Mesenchymal stem cell (in vitro differentiated cells and primary cell): ENCODE measurements around the gene ACOX3.

Experiments
- DNase-seq: peaks from one replicate; pipeline ENCODE4 v3.0.0-alpha.2; 2013
- H2AFZ ChIP-seq: one replicate; pipeline ENCODE4 v1.6.1; 2013; ENCODE audit warnings: low read depth, mild to moderate bottlenecking, control low read depth, inconsistent platforms, low read length, moderate library complexity
- H2AK5ac ChIP-seq: 2 replicates; pipeline ENCODE4 v1.6.1; 2013; ENCODE audit warnings: low read length, moderate library complexity, mild to moderate bottlenecking, inconsistent platforms; ENCODE audit not compliant: severe bottlenecking
- H2BK120ac ChIP-seq: one replicate; pipeline ENCODE4 v1.6.1; 2013; ENCODE audit warnings: low read depth, mild to moderate bottlenecking, inconsistent platforms, low read length, moderate library complexity
- H2BK12ac ChIP-seq, 2 experiments: one replicate each; pipeline ENCODE4 v1.6.1; 2013; ENCODE audit warnings: inconsistent platforms in 2 of 2, low read length in 2 of 2, mild to moderate bottlenecking in 2 of 2, moderate library complexity in 2 of 2, control low read depth in 1 of 2
- H2BK15ac ChIP-seq: one replicate; pipeline ENCODE4 v1.6.1; 2013; ENCODE audit warnings: mild to moderate bottlenecking, low read depth, inconsistent platforms; ENCODE audit not compliant: poor library complexity, severe bottlenecking
- H2BK5ac ChIP-seq: 2 replicates; pipeline ENCODE4 v1.6.1; 2013; ENCODE audit warnings: low read depth, mild to moderate bottlenecking, low read length, control low read depth, inconsistent platforms; ENCODE audit not compliant: poor library complexity, severe bottlenecking
- H3K14ac ChIP-seq, 2 experiments: one replicate each; pipeline ENCODE4 v1.6.1; 2013; ENCODE audit warnings: inconsistent platforms in 2 of 2, low read length in 2 of 2, control low read depth in 1 of 2, mild to moderate bottlenecking in 1 of 2, moderate library complexity in 1 of 2
- H3K18ac ChIP-seq, 2 experiments: one replicate each; pipeline ENCODE4 v1.6.1; 2013; ENCODE audit warnings: inconsistent platforms in 2 of 2, low read length in 2 of 2, control low read depth in 1 of 2, low read depth in 1 of 2, mild to moderate bottlenecking in 1 of 2
- H3K23ac ChIP-seq, 2 experiments: one replicate each; pipeline ENCODE4 v1.6.1; 2013; ENCODE audit warnings: inconsistent platforms in 2 of 2, low read length in 2 of 2, mild to moderate bottlenecking in 2 of 2, moderate library complexity in 2 of 2, control low read depth in 1 of 2
- H3K27ac ChIP-seq: 2 replicates; pipeline ENCODE4 v1.5.1; 2013; ENCODE audit warnings: mild to moderate bottlenecking, moderate library complexity, low read length, control low read depth, inconsistent platforms; ENCODE audit not compliant: poor library complexity, severe bottlenecking
- H3K27me3 ChIP-seq, 2 experiments: 2 replicates each; pipeline versions ENCODE4 v1.6.1 to v1.7.0; 2013; ENCODE audit warnings: low read length in 2 of 2, mild to moderate bottlenecking in 2 of 2, moderate library complexity in 2 of 2, control low read depth in 1 of 2, inconsistent platforms in 1 of 2; ENCODE audit not compliant: control insufficient read depth in 1 of 2, insufficient read depth in 1 of 2
- H3K36me3 ChIP-seq, 2 experiments: 2 replicates each; pipeline versions ENCODE4 v1.6.1 to v1.7.0; 2013; ENCODE audit warnings: low read length in 2 of 2, control low read depth in 1 of 2, inconsistent platforms in 1 of 2, low read depth in 1 of 2, mild to moderate bottlenecking in 1 of 2; ENCODE audit not compliant: insufficient read depth in 2 of 2, control insufficient read depth in 1 of 2
- H3K4ac ChIP-seq, 2 experiments: one replicate each; pipeline ENCODE4 v1.6.1; 2013; ENCODE audit warnings: inconsistent platforms in 2 of 2, low read length in 2 of 2, mild to moderate bottlenecking in 2 of 2, moderate library complexity in 2 of 2, control low read depth in 1 of 2, low read depth in 1 of 2
- H3K4me1 ChIP-seq: 2 replicates; pipeline ENCODE4 v1.6.1; 2013; ENCODE audit warnings: low read depth, low read length, control low read depth; ENCODE audit not compliant: control insufficient read depth, insufficient read depth
- H3K4me2 ChIP-seq: 2 replicates; pipeline ENCODE4 v1.6.1; 2013; ENCODE audit warnings: low read length, mild to moderate bottlenecking, inconsistent platforms; ENCODE audit not compliant: poor library complexity, severe bottlenecking
- H3K4me3 ChIP-seq, 2 experiments: 2 replicates each; pipeline versions ENCODE4 v1.5.1 to v1.7.0; 2013; ENCODE audit warnings: low read length in 2 of 2, mild to moderate bottlenecking in 2 of 2, control low read depth in 1 of 2, low read depth in 1 of 2; ENCODE audit not compliant: insufficient read depth in 1 of 2
- H3K79me1 ChIP-seq: replicated peaks from 2 replicates; pipeline ENCODE4 v1.6.1; 2013; ENCODE audit warnings: mild to moderate bottlenecking, control low read depth, low read length, inconsistent platforms; ENCODE audit not compliant: poor library complexity, severe bottlenecking
- H3K9ac ChIP-seq: 2 replicates; pipeline ENCODE4 v1.7.0; 2013; ENCODE audit warnings: mild to moderate bottlenecking, low read length, moderate library complexity
- H3K9me3 ChIP-seq: 2 replicates; pipeline ENCODE4 v1.7.0; 2013; ENCODE audit warnings: mild to moderate bottlenecking, low read length; ENCODE audit not compliant: control insufficient read depth
- H4K8ac ChIP-seq: one replicate; pipeline ENCODE4 v1.6.1; 2013; ENCODE audit warnings: inconsistent platforms, mild to moderate bottlenecking, low read length, moderate library complexity
- H4K91ac ChIP-seq: one replicate; pipeline ENCODE4 v1.6.1; 2013; ENCODE audit warnings: mild to moderate bottlenecking, low read length, inconsistent platforms
- WGBS: methylation state at CpG from one replicate; pipeline ENCODE4 v1.1.7; 2013; ENCODE audit warnings: mixed read lengths; 5-methylcytosine and 5-hydroxymethylcytosine counted together

Gene ACOX3

GRCh38 chr4:8355864-8356565 is 84.5 kb downstream of the ACOX3 start:
- Histone ChIP-seq H4K91ac (no peak overlapping the region), H3K4ac (no peak overlapping the region), H2BK120ac (no peak overlapping the region), H2AFZ (no peak overlapping the region), H3K23ac (no peak overlapping the region), H3K18ac (no peak overlapping the region), H3K79me1 (no peaks in the 10 kb centered on the region), H3K4me3 (no peak overlapping the region), H2BK12ac (no peak overlapping the region), H3K27me3 (peaks cover 24 to 35% of the 10 kb centered on the region in 2 experiments), H2BK5ac (no peak overlapping the region), H3K14ac (no peak overlapping the region), H3K9ac (no peak overlapping the region), H3K4me1 (peaks cover 32% of the 10 kb centered on the region), H3K36me3 (no peaks in the 10 kb centered on the region), H3K27ac (peak overlapping the region; percentile 16), H2AK5ac (no peak overlapping the region), H2BK15ac (no peak overlapping the region), H3K4me2 (no peak overlapping the region), H4K8ac (no peak overlapping the region), H3K9me3 (no peaks in the 10 kb centered on the region)
- 77% methylated on average over 7 of the region's 8 CpGs for WGBS
- peak; percentile 2 for DNase-seq

- Histone ChIP-seq H3K79me1 (no peaks in the 10 kb centered on the region), H2AFZ (no peak overlapping the region), H3K4me2 (no peak overlapping the region), H3K4me1 (peaks cover 33% of the 10 kb centered on the region), H3K27ac (no peak overlapping the region), H3K18ac (no peak overlapping the region), H4K8ac (no peak overlapping the region), H3K9me3 (no peaks in the 10 kb centered on the region), H3K9ac (no peak overlapping the region), H4K91ac (no peak overlapping the region), H2BK5ac (no peak overlapping the region), H2BK120ac (no peak overlapping the region), H2AK5ac (no peak overlapping the region), H3K4ac (no peak overlapping the region), H3K4me3 (no peak overlapping the region), H3K23ac (no peak overlapping the region), H2BK12ac (no peak overlapping the region), H3K14ac (no peak overlapping the region), H3K27me3 (peaks cover 24 to 39% of the 10 kb centered on the region in 2 experiments), H2BK15ac (no peak overlapping the region), H3K36me3 (no peaks in the 10 kb centered on the region)
- no peak for DNase-seq
- WGBS = 77% methylated on average over 5 of the region's 6 CpGs
Observed at GRCh38 chr4:8355306-8355705, 85.2 kb downstream of the ACOX3 start.

GRCh38 chr4:8353912-8354453 is 86.5 kb downstream of the ACOX3 start:
- H2BK5ac ChIP-seq = no peak overlapping the region
- H3K4me3 ChIP-seq = no peak overlapping the region
- no peak overlapping the region for H2AFZ ChIP-seq
- no peak overlapping the region for H3K4ac ChIP-seq
- H2BK12ac ChIP-seq = no peak overlapping the region
- peak; percentile 65 for DNase-seq
- no peak overlapping the region for H2BK120ac ChIP-seq
- H2BK15ac ChIP-seq = no peak overlapping the region
- H3K14ac ChIP-seq = no peak overlapping the region
- H3K23ac ChIP-seq = no peak overlapping the region
- peak overlapping the region; percentile 24 for H3K27ac ChIP-seq
- no peak overlapping the region for H4K91ac ChIP-seq
- H3K27me3 ChIP-seq = peaks cover 19 to 41% of the 10 kb centered on the region in 2 experiments
- no peak overlapping the region for H2AK5ac ChIP-seq
- no peak overlapping the region for H4K8ac ChIP-seq
- H3K79me1 ChIP-seq = no peaks in the 10 kb centered on the region
- no peak overlapping the region for H3K4me2 ChIP-seq
- WGBS = 83% methylated on average over 12 of the region's 12 CpGs
- no peak overlapping the region for H3K18ac ChIP-seq
- no peaks in the 10 kb centered on the region for H3K9me3 ChIP-seq
- peaks cover 33% of the 10 kb centered on the region for H3K4me1 ChIP-seq
- no peaks in the 10 kb centered on the region for H3K36me3 ChIP-seq
- no peak overlapping the region for H3K9ac ChIP-seq

GRCh38 chr4:8353158-8353669 is 87.3 kb downstream of the ACOX3 start:
- Histone ChIP-seq H2BK12ac (no peak overlapping the region), H3K4ac (no peak overlapping the region), H2BK120ac (no peak overlapping the region), H3K4me2 (no peak overlapping the region), H3K23ac (no peak overlapping the region), H3K36me3 (no peaks in the 10 kb centered on the region), H4K91ac (no peak overlapping the region), H2AK5ac (peak overlapping the region; percentile 37), H2AFZ (no peak overlapping the region), H3K4me3 (no peak overlapping the region), H3K18ac (no peak overlapping the region), H3K4me1 (peaks cover 33% of the 10 kb centered on the region), H2BK15ac (no peak overlapping the region), H3K27me3 (peaks cover 17 to 42% of the 10 kb centered on the region in 2 experiments), H3K9ac (no peak overlapping the region), H3K9me3 (no peaks in the 10 kb centered on the region), H4K8ac (no peak overlapping the region), H2BK5ac (no peak overlapping the region), H3K27ac (no peak overlapping the region), H3K79me1 (no peaks in the 10 kb centered on the region), H3K14ac (no peak overlapping the region)
- 88% methylated on average over 9 of the region's 9 CpGs for WGBS
- no peak for DNase-seq
